ENCODE data around the gene TSPAN9.

Gene TSPAN9

DNA sequence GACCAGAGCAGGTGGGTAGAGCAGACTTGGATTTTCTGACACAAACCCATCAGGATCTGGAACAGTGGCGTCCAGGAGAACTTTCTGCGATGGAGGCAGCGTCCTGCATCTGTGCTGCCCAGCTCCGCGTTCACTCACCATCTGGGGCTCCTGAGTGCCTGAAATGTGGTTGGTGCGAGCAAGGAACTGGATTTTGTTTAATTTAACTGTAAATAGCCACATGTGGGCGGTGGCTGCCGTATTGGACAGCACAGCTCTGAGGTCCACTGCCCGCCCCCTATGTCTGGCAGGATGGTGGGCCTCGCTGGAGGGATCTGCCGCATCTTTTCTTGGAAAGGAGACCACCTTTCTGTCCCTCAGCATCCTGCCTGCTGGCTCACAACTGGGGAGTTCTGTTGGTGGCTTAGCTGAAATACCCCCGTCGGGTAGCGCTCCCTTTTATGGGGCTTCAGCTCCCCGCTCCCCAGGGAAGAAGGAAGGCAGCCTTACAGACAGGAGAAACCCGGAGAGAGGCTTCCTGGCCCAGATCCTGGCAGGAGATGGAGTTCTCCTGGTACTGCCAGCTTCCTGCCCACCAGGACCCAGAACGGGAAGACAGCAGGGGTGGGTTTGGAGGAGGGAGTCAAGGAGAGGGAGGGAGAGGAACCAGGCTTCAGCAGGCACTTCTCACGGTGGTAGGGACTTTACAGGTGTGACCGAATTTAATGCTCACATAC lies 228.9 kb downstream of the TSPAN9 start:
- no peak for DNase-seq

DNA sequence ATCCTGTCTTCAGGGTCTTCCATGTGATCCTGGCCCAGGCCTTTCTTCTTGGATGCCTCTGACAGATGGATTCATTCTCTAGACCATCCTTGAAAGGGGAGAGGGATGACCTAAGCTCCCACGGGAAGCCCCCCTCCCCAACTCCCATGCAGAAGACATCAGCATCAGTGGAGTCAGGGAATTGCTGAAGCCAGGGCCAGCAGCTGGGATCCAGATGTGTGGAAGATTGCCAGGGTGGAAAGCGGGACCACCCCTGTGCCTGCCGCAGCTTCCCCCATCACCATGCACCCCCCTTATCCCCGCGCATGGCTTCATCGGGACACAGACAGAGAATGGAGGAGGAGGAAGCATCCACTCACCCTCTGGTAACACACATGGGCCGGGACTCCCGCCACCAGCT lies 230.2 kb downstream of the TSPAN9 start:
- DNase-seq: no peak

DNA sequence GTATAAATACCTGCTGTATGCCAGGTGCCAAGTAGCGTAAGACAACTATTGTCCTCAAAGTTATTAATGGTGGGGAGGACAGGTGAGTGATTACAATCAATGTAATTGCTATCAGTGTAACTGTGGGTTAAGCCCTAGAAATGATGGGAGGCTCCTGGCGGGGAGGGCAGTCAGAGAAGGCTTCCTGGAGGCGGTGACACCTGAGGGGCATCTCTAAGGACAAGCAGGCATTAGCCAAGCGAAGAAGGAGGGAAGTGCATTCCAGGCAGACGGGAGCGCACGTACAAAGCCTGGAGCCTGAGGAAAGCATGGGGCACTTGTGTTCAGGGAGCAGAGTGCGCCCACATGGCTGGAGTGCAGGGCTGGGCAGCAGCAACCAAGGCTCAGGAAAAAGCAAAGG lies 230.9 kb downstream of the TSPAN9 start:
- no peak for DNase-seq

DNA sequence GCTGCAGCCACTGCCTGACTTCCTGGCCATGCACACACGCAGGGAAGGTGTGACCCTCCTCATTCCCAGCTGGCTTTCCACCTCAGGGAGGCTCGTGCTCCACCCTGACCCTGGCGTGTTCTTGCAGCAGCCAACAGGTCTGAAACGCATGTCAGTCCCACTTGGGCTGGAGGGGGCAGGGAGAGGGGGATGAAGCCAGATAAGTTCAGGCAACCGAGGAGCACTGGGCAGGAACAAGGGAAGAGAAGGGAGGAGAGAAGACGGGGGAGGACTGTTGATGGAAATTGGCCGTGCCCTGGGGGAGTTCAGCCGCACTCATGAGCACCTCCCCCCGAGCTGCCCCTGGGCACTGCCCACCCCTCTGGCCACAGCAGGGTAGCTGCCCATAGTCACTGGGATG lies 231.4 kb downstream of the TSPAN9 start:
- DNase-seq: no peak

DNA sequence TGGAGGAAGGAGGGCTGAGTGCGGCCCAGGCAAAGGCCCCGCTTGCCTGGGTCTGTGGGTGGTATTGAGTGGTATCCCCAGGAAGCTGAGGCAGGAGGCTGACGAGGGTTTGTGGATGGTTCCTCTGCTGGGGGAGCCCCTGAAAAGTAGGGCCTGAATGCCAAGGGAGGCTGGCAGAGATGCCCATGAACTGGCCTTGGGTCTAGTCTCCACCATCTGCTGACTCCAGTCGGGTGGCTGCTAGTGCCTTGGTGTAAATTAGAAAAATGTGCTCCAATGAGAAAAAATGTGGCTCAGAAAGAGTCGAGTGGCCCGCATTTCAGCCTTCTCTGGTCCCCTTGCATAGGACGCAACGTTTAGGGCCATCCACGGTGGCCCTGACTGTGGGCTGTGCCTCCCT lies 232.6 kb downstream of the TSPAN9 start:
- no peak for DNase-seq

DNA sequence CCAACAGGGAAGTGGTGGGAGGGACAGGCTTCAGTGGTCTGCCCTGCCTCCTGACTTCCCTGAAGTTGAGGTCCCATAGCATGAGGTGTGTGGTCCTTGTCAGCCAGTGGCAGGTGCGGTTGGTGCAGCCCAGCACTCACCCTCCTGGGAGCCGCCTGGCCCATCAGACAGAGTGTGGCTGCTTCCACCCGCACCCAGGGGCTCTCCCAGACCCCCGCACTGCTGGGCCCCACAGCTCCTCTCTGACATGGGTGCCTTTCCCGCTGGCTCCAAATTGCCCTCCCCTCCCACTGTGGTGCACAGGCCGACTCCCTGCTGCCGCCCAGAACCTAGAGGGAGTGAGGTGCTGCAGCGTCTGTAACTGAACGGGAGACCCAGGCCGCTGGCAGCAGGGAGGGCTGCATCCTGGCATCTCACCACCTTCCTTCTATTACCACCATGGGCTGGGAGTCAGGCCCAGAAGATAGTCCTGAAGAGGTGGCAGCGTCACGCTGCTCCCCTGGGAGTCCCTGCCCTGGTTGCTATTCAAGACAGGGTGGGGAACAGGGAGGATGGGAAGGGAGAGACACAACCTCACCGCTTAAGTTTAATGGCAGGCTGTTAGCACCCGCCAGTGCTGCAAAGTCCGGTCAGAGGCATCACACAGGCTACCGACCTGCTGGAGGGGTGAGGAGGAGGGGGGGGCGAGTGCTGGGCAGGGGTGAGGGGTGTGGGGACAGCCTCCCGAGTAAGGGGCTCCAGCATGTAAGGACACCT lies 233.3 kb downstream of the TSPAN9 start:
- no peak for DNase-seq

DNA sequence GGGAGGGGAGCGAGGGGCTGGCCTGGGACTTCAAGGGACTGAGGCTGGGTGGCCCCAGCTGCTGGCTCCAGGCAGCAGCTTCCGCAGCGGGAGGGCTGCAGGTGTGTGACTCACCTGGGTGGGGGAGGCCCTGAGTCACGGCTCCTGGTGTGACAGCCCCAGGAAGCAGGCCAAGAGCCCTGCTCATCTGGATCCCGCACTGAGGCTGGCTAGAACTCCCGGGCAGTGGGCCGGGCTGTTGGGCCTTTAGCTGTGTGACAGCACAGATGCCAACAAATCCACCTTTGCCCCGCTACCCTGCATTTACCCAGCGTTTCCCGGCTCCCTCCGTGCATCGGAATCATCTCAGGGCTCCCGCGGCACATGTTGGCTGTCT lies 233.8 kb downstream of the TSPAN9 start:
- DNase-seq: no peak

DNA sequence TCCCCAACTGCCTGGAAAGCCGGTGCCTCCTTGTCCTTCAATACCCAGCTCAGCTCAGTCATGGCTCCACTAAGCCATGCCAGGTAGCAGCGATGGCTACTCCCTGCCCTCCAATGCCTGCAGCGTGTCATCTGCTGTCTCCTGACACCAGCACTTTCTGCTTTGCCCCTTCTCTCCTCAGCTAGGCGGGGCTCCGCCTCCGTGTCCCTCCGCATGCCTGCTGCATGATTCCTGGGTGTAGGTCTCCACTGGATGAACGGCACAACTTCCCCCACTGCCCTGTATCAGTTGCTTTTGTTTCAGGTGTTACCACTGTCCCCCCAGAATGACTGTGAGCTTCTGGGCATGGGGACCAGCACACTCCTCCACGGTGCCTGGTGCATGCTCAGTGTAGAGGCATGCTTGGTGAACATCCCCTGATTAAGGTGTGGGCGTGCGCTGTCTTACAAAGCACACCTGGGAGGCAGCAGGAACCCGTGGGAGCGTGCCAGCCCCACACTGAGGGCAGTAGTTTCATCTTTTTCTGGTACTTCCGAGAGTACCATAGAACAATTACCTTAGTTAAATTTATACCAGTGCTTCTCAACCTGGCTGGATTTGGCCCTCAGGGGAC lies 234.4 kb downstream of the TSPAN9 start:
- DNase-seq: no peak

DNA sequence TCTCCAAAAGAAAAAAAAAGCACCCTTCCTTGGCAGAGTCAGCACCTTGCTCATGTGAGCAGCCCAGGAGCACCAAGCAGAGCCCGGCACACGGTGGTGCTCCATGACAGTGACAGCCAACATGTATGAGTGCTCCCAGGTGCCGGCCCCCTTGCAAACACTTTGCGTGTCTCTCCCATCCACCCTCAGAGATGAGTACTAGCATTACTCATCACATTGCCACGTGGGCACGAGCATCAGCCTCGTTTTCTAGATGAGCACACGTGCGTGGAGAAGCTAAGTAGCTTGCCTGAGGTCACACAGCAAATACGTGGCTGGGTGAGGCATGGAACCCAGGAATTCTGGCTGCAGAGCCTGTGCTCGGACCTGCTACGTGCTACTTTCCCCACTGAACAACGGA lies 235.9 kb downstream of the TSPAN9 start:
- DNase-seq: no peak

DNA sequence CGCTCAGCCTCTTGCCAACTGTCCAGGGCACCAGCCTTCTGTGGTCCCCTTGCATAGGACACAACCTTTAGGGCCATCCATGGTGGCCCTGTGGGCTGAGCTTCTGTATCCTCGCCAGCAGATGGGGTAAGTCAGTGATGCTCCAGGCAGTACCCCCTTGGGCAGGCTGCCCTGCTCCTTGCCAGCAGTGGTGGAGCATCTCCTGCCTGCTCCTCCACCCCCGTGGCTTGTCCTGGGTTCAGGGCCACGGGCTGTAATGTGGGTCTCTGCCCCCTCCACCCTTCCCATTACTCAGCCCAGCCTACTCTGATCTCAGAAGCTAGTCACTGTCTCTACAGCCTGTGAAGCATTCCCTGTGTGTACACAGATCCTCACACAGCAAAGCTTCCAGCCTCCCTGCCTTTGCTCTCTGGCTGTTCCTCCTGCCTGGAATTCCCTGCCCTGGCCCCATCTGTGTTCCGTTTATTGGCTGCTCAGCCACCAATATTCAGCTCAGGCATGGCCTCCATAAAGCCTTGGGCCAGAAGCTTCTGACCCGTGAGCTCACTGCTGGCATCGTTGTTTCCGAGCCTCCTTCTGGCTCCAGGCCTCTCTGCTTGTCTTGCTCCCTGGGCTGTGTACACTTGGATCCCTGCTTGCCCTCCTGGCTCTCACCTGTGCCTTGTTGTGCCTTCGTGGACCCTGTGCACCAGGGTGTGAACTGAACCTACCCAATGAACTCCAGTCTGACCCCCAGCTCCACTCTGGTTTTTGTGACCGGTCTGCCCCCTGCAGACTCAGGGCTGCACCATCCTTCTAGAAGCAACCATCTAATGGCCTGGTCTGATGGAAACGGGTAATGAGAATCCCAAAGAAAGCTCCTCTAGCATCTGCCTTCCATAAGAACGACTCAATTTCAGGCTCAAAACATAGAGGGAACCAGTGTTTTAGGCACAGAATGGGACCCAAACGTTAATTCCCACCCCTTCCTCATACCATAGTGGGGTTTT lies 236.8 kb downstream of the TSPAN9 start:
- no peak for DNase-seq

DNA sequence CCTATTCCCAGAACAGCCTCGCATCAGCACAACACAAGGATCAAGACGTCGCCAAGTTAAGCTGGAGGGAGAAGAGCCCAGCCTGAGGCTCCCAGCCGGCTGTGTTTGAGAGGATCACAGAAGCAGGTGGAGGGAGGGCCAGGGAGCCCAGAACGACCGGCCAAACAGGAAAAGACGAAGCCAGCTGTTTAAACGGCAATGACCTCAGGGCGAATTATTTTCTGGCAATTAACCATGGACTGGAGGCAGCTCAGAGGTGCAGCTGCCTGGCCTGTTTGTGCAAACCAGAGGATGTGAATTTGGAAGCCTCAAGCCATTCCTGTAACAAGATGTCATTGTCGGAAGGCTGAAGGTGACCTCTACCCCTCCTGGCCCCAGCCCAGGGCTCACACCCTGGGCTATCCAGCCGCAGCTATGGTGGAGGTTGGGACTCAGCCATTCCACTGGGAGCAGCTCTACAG lies 238.1 kb downstream of the TSPAN9 start:
- DNase-seq: no peak

DNA sequence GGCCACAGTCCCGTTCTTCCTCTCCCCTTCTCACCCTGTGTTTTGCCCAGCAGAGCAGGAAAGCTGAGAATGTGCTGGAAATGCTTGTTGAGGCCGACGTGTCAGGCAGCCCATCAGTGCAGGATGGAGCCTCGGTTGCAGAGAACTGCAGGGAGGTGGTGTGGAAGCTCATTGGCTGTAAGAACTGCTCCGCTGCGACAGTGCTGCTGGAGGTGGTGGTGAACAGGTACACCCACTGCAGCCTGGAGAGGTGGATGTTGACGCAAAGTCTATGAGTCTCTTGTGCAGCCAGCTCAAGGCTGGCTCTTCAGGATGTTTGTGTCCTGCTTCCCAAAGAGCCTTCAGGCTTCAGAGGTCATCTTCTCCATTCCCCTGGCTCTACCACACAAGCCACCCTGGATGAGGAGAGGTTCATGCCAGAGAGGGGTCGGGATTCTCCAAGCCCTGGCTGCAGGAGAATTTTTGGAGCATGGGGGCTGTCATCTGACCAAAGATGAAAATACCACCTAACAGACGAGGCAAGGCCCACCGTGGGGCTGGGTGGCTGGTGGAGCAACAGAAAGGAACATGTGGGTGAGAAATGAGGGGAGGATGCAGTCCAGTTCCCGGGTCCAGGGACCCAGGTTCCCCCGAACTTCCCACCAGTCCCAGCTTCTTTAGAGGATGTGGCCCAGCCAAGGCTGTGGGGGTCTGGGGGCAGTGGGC lies 239.7 kb downstream of the TSPAN9 start:
- no peak for DNase-seq

DNA sequence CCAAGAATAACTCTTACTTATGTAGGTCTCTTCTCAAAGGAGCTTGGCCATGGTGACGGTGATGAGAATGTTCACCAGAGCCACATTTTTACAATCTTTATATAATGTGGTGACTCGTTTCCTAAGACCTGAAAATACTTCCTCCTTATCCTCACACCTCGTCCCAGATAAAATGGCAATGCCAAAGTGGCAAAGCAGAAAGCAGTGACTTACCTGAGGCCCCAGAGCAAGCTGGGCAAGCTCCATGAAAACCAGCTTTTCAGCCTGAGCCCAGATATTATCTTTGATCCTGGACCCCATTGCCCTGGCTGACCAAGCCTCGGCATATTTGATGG lies 240.3 kb downstream of the TSPAN9 start:
- DNase-seq: no peak

DNA sequence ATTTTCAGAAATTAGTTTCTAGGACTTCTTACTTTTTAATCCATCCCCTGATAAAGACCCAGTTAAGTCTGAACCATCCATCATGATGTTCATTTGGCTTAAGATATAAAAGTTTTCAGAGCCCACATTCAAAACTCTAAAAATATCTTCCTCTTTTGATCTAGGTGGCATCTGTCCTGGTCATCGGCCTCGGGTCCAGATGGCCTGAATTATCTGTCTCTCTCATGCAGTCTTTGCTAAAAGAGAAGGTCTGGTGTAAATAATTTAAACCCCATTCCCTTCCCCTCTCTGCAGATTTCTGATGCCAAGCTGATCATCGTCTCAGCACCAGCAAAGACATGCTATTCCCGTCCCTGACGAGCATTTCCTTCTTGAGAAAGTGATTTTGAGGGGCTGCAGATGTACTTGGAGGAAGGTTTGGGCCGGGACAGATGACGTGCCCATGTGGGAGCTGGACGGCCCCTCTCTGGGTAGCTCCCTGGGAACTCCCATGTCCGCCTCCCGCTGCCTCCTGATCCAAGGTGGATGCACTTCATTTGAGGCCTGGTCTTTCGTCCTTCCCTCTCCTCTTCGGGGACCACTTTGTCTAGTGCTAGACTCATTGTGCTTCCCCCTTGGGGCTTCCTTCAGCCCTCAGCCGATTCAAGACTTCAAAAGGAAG lies 240.8 kb downstream of the TSPAN9 start:
- no peak for DNase-seq

DNA sequence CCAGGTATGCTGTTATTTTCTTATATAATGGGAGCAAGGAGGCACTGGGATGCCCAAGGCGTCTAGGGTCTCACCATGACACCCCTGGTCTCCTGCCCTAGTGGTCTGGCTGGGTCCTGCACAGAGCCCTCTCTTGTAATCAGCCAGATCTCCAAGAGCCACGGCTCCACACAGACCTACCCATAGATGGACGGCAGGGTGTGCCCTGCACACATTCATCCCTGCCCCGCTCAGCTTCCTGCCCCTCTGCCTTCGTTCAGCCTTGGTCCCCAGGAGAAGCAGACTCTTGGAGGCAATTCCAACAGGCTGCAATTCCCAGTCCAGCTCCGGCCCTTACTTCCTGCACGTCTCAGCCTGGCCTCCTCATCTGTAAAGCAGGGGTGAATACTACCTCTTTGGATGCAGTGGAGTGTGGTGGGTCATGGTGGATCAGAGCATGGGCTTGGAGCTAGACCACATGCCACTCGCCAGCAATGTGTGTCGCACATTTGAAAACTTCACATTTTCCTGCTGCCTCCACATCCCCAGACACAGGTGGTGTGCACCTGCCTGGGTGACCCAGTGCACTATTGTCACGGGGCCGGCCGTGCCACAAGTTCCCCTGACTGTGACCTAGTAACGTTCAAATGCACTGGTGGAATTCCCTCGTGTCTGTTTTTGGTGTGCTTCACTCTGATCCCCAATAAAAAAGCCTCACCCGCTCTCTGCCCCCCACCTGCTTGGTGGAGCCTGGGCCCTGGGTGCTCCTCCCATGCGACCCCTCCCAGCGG lies 242.7 kb downstream of the TSPAN9 start:
- DNase-seq: no peak

DNA sequence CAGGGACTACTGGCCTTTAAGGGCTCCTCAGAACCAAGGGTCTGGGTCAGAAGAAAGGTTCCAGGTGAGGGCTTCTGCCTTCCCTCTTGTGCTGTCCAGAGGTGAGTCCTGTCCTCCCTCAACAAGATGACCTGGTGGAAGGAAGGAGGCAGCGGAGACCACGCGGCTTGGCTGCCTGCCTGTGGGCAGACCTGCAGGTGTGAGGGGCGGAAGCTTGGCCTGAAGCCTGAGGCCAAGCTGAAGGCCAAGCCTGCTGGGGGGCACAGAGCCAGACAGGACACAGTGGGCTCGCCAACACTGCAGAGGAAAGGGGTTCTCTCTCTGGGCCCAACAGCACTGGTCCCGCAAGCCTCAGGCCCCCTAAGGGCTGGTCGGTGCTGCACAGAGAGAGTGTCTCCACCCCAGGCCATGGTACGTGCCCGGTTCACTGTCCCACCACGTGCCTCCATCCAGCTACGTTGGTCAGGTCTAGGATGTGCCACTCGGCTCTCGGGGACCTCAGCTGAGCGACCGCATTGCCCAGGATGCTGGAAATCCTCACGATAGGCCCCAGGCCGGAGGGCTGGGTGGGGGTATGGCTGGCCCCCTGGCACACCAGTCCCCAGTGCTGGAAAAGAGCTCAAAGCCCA lies 243.8 kb downstream of the TSPAN9 start:
- DNase-seq: no peak

DNA sequence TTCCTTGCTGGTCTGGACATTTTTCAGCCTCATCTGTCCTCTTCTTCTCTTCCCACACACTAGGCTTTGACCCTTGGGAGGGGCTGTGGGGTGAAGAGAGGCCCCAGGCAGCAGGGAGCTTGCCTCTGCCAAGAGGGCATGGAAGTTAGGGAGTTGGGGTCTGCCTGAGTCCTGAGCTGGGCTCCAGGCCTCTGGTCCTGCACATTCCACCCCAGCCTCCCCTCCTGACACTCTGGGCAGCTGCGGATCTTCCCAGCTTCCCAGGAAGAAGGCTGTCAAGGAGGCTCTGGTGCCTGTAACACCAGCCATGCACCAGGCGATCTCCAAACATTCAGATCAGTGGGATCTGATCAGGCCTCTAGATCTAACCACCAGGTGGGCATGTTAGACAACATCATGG lies 244.7 kb downstream of the TSPAN9 start:
- DNase-seq: no peak

DNA sequence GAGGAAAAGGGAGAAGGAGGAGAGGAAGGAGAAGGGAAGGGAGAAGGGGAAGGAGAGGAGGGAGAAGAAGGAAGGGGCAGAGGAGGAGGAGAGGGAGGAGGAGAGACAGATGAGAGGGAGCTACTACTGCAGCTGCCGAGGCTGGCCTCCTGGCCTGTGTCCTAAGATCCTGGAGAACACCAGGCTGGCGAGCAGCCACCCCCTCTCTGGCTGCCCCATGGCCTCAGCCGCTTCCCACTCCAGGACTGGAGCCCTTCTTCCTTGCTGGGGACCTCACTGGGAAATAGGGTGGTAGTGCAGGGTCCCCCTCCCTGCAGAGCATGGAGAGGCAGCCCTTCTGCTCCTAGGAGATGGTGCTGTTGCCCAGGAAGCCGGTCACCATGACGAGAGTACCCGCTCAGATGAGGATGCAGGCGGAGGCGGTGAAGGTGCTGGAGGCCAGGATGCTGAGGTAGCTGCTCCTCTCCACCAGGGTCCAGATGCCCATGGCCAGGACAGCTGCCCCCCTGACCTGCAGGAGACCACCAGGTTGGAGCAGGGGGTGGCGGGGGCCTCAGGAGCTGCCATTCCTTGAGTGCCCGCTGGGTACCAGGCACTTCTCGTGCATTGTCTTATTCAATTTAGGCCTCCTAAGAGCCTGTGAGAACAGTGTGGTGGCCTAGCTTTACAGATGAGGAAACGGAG lies 246.0 kb downstream of the TSPAN9 start:
- DNase-seq: no peak

DNA sequence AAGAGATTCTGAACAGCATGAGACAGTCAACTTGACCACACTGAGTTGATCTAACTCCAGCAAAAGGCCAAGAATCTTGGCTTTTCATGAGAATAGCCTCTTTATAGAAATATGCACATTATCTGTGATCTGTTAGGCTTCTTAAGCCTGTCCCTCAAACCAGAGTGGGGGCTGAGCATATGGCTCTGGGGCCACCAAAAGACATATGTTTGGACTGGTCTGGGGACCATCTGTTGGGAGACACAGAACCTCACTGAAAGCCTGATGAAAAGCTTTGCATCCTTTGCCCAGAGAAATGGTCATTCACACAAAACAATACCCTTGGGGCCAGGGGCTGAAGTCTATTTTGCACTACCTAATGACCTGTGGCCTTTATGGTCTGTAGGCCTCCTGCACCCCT lies 248.6 kb downstream of the TSPAN9 start:
- no peak for DNase-seq

Data from GF-D8 (cell line).